CD14-positive monocyte (primary cell): Measurements from ENCODE around the gene PIM3. TPM values are rescaled to one million over a fixed set of nuclear protein-coding genes. Genes with fewer than 3 reads are reported as not detected.

Experiments
- DNase-seq, 3 donors: peaks; one replicate each; pipeline ENCODE4 v3.0.0-alpha.2; 2011 to 2022
- H2AFZ ChIP-seq: 2 replicates; pipeline ENCODE4 v1.6.0; 2012; ENCODE audit warnings: mild to moderate bottlenecking, low read depth, low read length, inconsistent platforms; ENCODE audit not compliant: insufficient read depth, poor library complexity, severe bottlenecking
- H3K27ac ChIP-seq, 2 donors: 1 replicate in 1 of 2; 2 replicates in 1 of 2; pipeline ENCODE4 v1.5.1; 2012 to 2013; ENCODE audit warnings: low read length in 2 of 2, control low read depth in 1 of 2, inconsistent platforms in 1 of 2, low read depth in 1 of 2, mild to moderate bottlenecking in 1 of 2
- H3K27me3 ChIP-seq, 2 donors: one replicate each; pipeline versions ENCODE4 v1.6.0 to v1.6.1; 2011 to 2013; ENCODE audit warnings: low read length in 2 of 2; ENCODE audit not compliant: control insufficient read depth in 2 of 2, insufficient read depth in 2 of 2
- H3K36me3 ChIP-seq, 2 donors: replicated peaks in 1 of 2; 1 replicate in 1 of 2; 2 replicates in 1 of 2; pipeline versions ENCODE4 v1.5.1 to v1.6.1; 2012 to 2013; ENCODE audit warnings: low read length in 2 of 2, control low read depth in 1 of 2, inconsistent platforms in 1 of 2, mild to moderate bottlenecking in 1 of 2; ENCODE audit not compliant: insufficient read depth in 2 of 2, control insufficient read depth in 1 of 2
- H3K4me1 ChIP-seq, 2 donors: 1 replicate in 1 of 2; 2 replicates in 1 of 2; pipeline versions ENCODE4 v1.5.1 to v1.6.1; 2012 to 2013; ENCODE audit warnings: low read length in 2 of 2, control low read depth in 1 of 2, inconsistent platforms in 1 of 2, mild to moderate bottlenecking in 1 of 2, moderate library complexity in 1 of 2; ENCODE audit not compliant: insufficient read depth in 2 of 2, control insufficient read depth in 1 of 2
- H3K4me2 ChIP-seq: replicated peaks from 2 replicates; pipeline ENCODE3; 2012; ENCODE audit warnings: low read length, moderate library complexity, mild to moderate bottlenecking; ENCODE audit not compliant: poor library complexity, severe bottlenecking; ENCODE audit errors: extremely low read depth
- H3K4me3 ChIP-seq, 3 experiments: fragments of 200-600 bp in 1 of 3; sonication (generic) in 1 of 3; replicated peaks in 1 of 3; 1 replicate in 2 of 3; 2 replicates in 1 of 3; pipeline ENCODE4 v1.5.1; 2011 to 2013; ENCODE audit warnings: low read length in 3 of 3, mild to moderate bottlenecking in 3 of 3, control low read depth in 2 of 3, low read depth in 2 of 3, inconsistent platforms in 1 of 3, moderate library complexity in 1 of 3
- H3K79me2 ChIP-seq: 2 replicates; pipeline ENCODE4 v1.6.0; 2012; ENCODE audit warnings: mild to moderate bottlenecking, control low read depth, inconsistent platforms, low read length, moderate library complexity; ENCODE audit not compliant: insufficient read depth
- H3K9ac ChIP-seq: 2 replicates; pipeline ENCODE4 v1.6.0; 2017; ENCODE audit warnings: low read length, mild to moderate bottlenecking; ENCODE audit not compliant: insufficient read depth, poor library complexity, severe bottlenecking
- H3K9me3 ChIP-seq, 2 donors: replicated peaks in 1 of 2; 1 replicate in 1 of 2; 2 replicates in 1 of 2; pipeline versions ENCODE4 v1.5.1 to v1.6.1; 2012 to 2013; ENCODE audit warnings: low read length in 2 of 2, control low read depth in 1 of 2; ENCODE audit not compliant: control insufficient read depth in 1 of 2, insufficient read depth in 1 of 2
- H4K20me1 ChIP-seq: 2 replicates; pipeline ENCODE4 v1.6.0; 2012; ENCODE audit warnings: mild to moderate bottlenecking, low read length, control low read depth, moderate library complexity; ENCODE audit not compliant: insufficient read depth
- H3K27ac Mint-ChIP-seq, 7 donors: one replicate each; pipeline ENCODE4 v1.8.0; 2020; ENCODE audit warnings: mild to moderate bottlenecking in 7 of 7, mixed read lengths in 7 of 7, moderate library complexity in 6 of 7, inconsistent platforms in 2 of 7
- H3K27me3 Mint-ChIP-seq, 3 donors: one replicate each; pipeline ENCODE4 v1.8.0; 2021 to 2022; ENCODE audit warnings: low read depth in 3 of 3, mild to moderate bottlenecking in 3 of 3, mixed read lengths in 3 of 3, moderate library complexity in 3 of 3, inconsistent platforms in 1 of 3
- H3K36me3 Mint-ChIP-seq, 2 donors: one replicate each; pipeline ENCODE4 v1.8.0; 2020; ENCODE audit warnings: mixed read lengths in 2 of 2, inconsistent platforms in 1 of 2, mild to moderate bottlenecking in 1 of 2
- H3K4me1 Mint-ChIP-seq: one replicate; pipeline ENCODE4 v1.8.0; 2020; ENCODE audit warnings: mild to moderate bottlenecking, mixed read lengths
- H3K4me3 Mint-ChIP-seq, 2 donors: one replicate each; pipeline ENCODE4 v1.8.0; 2020; ENCODE audit warnings: mild to moderate bottlenecking in 2 of 2, mixed read lengths in 2 of 2, moderate library complexity in 1 of 2
- H3K9me3 Mint-ChIP-seq, 7 donors: one replicate each; pipeline ENCODE4 v1.8.0; 2020 to 2022; ENCODE audit warnings: mixed read lengths in 7 of 7, mild to moderate bottlenecking in 6 of 7, moderate library complexity in 6 of 7, inconsistent platforms in 2 of 7
- WGBS: methylation state at CpG from one replicate; pipeline ENCODE4 v1.1.5; 2013; ENCODE audit warnings: missing lambda C conversion rate; ENCODE audit not compliant: insufficient coverage; 5-methylcytosine and 5-hydroxymethylcytosine counted together
- intact Hi-C, 2 donors: fragments of 100-400 bp; cut with micrococcal nuclease; formaldehyde crosslinking; loops; one replicate each; pipeline versions ENCODE4 v1.15.0 to v1.15.1; 2023
- polyA plus RNA-seq, 3 donors: library from polyadenylated mRNA; depleted of rRNA in 1 of 3; unstranded in 2 of 3; stranded (reverse) in 1 of 3; fragments of 300-500 nt in 2 of 3; fragments of >200 nt in 1 of 3; fragmentation: Illumina TruSeq in 2 of 3; gene quantifications; 1 replicate in 2 of 3; 2 replicates in 1 of 3; pipeline ENCODE4 v1.2.3, GENCODE V29; 2012 to 2021
- TF ChIP-seq, protein P1 (sequence below): fragments of 200-600 bp; IDR thresholded peaks from one replicate; pipeline ENCODE4 v1.8.0; 2022; ENCODE audit warnings: antibody characterized with exemption, mild to moderate bottlenecking

The PIM3 gene
- polyA plus RNA-seq, 3 donors: 38.8 to 135 (median 40.4) TPM

DNA sequence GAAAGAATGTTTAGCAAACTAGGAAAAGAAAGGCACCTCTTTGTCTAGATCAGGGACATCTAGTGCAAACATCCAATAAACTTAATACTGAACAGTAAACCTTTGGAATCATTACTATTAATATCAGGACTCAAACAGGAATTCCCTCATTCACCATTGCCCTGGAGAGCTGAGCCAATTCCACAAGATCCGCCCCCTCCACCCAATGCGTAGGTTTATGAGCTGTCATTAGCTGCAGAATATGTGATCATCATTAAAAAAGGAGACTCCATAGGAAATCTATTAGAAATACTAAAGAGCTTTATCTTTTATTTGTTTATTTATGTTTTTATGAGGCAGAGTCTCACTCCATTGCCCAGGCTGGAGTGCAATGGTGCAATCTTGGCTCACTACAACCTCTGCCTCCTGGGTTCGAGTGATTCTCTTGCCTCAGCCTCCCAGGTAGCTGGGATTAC is 46.5 kb downstream of the PIM3 start:
- no peaks in the 10 kb centered on the region for H3K36me3 Mint-ChIP-seq
- intact Hi-C loops: no loop called here
- peaks cover 0 to 5% (median 2%) of the 10 kb centered on the region in 7 donors for H3K9me3 Mint-ChIP-seq

DNA sequence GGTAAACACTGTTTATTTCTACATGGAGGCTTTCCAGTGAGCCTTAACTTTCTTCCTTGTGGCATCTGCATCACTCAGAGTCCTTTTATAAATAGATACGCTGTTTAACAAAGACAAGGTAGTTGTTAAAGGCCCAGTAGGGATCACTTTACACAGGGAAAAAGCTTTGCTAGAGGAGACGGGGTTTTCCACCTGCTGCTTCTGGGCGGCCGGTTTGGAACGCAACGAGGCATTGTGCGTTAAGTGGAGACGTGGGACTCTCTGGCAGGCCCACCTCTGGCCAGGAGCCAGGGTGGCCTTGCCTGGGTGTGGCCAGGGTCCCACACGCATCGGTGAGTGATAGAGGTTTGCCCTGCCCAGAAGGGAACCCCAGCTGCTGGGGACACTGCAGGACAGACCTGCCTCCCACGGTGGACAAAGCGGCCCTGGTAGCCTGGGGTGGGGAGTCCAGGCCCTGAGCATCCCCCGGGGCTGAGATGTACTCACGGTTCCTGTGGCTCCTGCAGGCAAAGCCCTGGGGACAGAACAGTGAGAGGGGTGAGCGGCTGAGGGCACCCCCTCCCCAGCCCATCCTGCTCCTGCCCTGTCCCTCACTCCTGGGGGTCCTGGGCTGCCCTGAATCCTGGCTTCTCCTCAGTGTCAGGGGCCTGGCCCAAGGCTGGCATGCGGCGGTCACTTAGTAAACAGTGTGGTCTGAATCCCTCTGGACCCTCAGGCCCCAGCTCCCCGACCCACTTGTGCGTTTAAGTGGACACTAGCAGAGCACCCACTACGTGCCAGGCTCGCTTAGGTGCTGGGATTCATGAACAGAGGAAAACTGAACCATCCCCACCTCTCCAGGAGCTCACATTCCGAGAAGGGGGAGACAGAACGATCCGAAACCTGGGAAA is 47.8 kb downstream of the PIM3 start:
- TF ChIP-seq, protein P1, sequence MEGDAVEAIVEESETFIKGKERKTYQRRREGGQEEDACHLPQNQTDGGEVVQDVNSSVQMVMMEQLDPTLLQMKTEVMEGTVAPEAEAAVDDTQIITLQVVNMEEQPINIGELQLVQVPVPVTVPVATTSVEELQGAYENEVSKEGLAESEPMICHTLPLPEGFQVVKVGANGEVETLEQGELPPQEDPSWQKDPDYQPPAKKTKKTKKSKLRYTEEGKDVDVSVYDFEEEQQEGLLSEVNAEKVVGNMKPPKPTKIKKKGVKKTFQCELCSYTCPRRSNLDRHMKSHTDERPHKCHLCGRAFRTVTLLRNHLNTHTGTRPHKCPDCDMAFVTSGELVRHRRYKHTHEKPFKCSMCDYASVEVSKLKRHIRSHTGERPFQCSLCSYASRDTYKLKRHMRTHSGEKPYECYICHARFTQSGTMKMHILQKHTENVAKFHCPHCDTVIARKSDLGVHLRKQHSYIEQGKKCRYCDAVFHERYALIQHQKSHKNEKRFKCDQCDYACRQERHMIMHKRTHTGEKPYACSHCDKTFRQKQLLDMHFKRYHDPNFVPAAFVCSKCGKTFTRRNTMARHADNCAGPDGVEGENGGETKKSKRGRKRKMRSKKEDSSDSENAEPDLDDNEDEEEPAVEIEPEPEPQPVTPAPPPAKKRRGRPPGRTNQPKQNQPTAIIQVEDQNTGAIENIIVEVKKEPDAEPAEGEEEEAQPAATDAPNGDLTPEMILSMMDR: no peak
- H3K27me3 ChIP-seq: peaks cover 12 to 42% of the 10 kb centered on the region in 2 donors
- H3K4me1 ChIP-seq: peaks cover 10 to 12% of the 10 kb centered on the region in 2 donors
- Mint-ChIP-seq H3K4me3 (no peak overlapping the region), H3K36me3 (no peaks in the 10 kb centered on the region), H3K4me1 (peaks cover 13% of the 10 kb centered on the region), H3K9me3 (peaks cover 0 to 5% (median 2%) of the 10 kb centered on the region in 7 donors), H3K27ac (no peak overlapping the region), H3K27me3 (peaks cover 17 to 40% (median 38%) of the 10 kb centered on the region in 3 donors)
- H3K4me3 ChIP-seq: no peak overlapping the region
- no peaks in the 10 kb centered on the region for H3K9me3 ChIP-seq
- intact Hi-C loops: no loop called here
- no peak for DNase-seq
- no peak overlapping the region for H2AFZ ChIP-seq
- no peak overlapping the region for H3K4me2 ChIP-seq
- no peak overlapping the region for H3K9ac ChIP-seq
- H3K27ac ChIP-seq: no peak overlapping the region
- WGBS: 91% methylated on average over 17 of the region's 24 CpGs
- no peaks in the 10 kb centered on the region for H3K36me3 ChIP-seq
- H3K79me2 ChIP-seq: no peaks in the 10 kb centered on the region
- H4K20me1 ChIP-seq: no peaks in the 10 kb centered on the region

More for the DNA sequence above, 46.5 kb downstream of the PIM3 start:
- H3K9me3 ChIP-seq: no peaks in the 10 kb centered on the region
- no peaks in the 10 kb centered on the region for H4K20me1 ChIP-seq
- H3K4me1 ChIP-seq: peaks cover 10 to 12% of the 10 kb centered on the region in 2 donors
- no peak overlapping the region for H3K4me3 ChIP-seq
- no peak overlapping the region for H3K4me2 ChIP-seq
- Mint-ChIP-seq H3K27me3 (peaks cover 17 to 29% (median 28%) of the 10 kb centered on the region in 3 donors), H3K4me1 (peaks cover 13% of the 10 kb centered on the region), H3K27ac (no peak overlapping the region), H3K4me3 (no peak overlapping the region)
- DNase-seq: no peak
- H3K9ac ChIP-seq: no peak overlapping the region
- H2AFZ ChIP-seq: no peak overlapping the region
- no peak overlapping the region for H3K27ac ChIP-seq
- H3K79me2 ChIP-seq: no peaks in the 10 kb centered on the region
- TF ChIP-seq, protein P1: no peak
- H3K27me3 ChIP-seq: peaks cover 12 to 30% of the 10 kb centered on the region in 2 donors
- H3K36me3 ChIP-seq: no peaks in the 10 kb centered on the region
- 100% methylated on average over 1 of the region's 3 CpGs for WGBS
